GM23338 (cell line): ENCODE results near the gene PPA1. TPM values are rescaled to one million over a fixed set of nuclear protein-coding genes. Genes with fewer than 3 reads are reported as not detected.

ENCODE experiments used
- ATAC-seq: fragments of 200-7000 bp; cut with Tn5 transposase; 3 replicates; pipeline ENCODE4 v1.9.1; 2020
- DNase-seq: peaks from one replicate; pipeline ENCODE4 v3.0.0-alpha.2; 2015; ENCODE audit warnings: low spot score
- H2AFZ ChIP-seq: fragments of 200-600 bp; sonication (generic); 2 replicates; pipeline ENCODE4 v1.8.0; 2016; ENCODE audit warnings: antibody characterized with exemption, mild to moderate bottlenecking, moderate library complexity
- H3F3A ChIP-seq: fragments of 200-600 bp; sonication (generic); replicated peaks from 2 replicates; pipeline ENCODE4 v1.8.0; 2017; ENCODE audit warnings: antibody characterized with exemption, mixed run types, low read depth
- H3K27ac ChIP-seq: fragments of 200-600 bp; sonication (generic); 2 replicates; pipeline ENCODE4 v1.6.1; 2016; ENCODE audit warnings: low read depth
- H3K27me3 ChIP-seq: fragments of 200-600 bp; sonication (generic); 2 replicates; pipeline ENCODE4 v1.8.0; 2016; ENCODE audit warnings: mild to moderate bottlenecking, mixed run types, moderate library complexity; ENCODE audit not compliant: insufficient read depth
- H3K36me3 ChIP-seq: fragments of 200-600 bp; sonication (generic); 2 replicates; pipeline ENCODE4 v1.8.0; 2016; ENCODE audit warnings: mild to moderate bottlenecking; ENCODE audit not compliant: insufficient read depth
- H3K4me1 ChIP-seq: fragments of 200-600 bp; sonication (generic); 2 replicates; pipeline ENCODE4 v1.8.0; 2016; ENCODE audit warnings: mild to moderate bottlenecking, moderate library complexity; ENCODE audit not compliant: insufficient read depth
- H3K4me2 ChIP-seq: fragments of 200-600 bp; sonication (generic); 2 replicates; pipeline ENCODE4 v1.7.1; 2017; ENCODE audit warnings: mixed run types
- H3K4me3 ChIP-seq: fragments of 200-600 bp; sonication (generic); 2 replicates; pipeline ENCODE4 v1.6.1; 2016; ENCODE audit warnings: mixed run types
- H3K79me2 ChIP-seq: fragments of 200-600 bp; sonication (generic); replicated peaks from 2 replicates; pipeline ENCODE4 v1.8.0; 2017; ENCODE audit warnings: mild to moderate bottlenecking; ENCODE audit not compliant: insufficient read depth
- H3K9me2 ChIP-seq: fragments of 200-600 bp; sonication (generic); 2 replicates; pipeline ENCODE4 v1.8.0; 2017; ENCODE audit not compliant: insufficient read depth
- H4K20me1 ChIP-seq: fragments of 200-600 bp; sonication (generic); replicated peaks from 2 replicates; pipeline ENCODE4 v1.8.0; 2017; ENCODE audit warnings: mild to moderate bottlenecking; ENCODE audit not compliant: insufficient read depth
- H3K27ac Mint-ChIP-seq: 2 replicates; pipeline ENCODE4 v1.8.0; 2020; ENCODE audit warnings: inconsistent platforms, mild to moderate bottlenecking, moderate library complexity, mixed read lengths
- H3K27me3 Mint-ChIP-seq: 3 replicates; pipeline ENCODE4 v1.8.0; 2022; ENCODE audit warnings: low read depth, mild to moderate bottlenecking, moderate library complexity, mixed read lengths, inconsistent platforms; ENCODE audit not compliant: insufficient read depth, poor library complexity
- H3K36me3 Mint-ChIP-seq: 3 replicates; pipeline ENCODE4 v1.8.0; 2021; ENCODE audit warnings: low read depth, mild to moderate bottlenecking, inconsistent platforms, moderate library complexity, mixed read lengths
- H3K4me1 Mint-ChIP-seq: 3 replicates; pipeline ENCODE4 v1.8.0; 2020; ENCODE audit warnings: mild to moderate bottlenecking, inconsistent platforms, mixed read lengths
- H3K4me3 Mint-ChIP-seq: 3 replicates; pipeline ENCODE4 v1.8.0; 2021; ENCODE audit warnings: moderate library complexity, mild to moderate bottlenecking, inconsistent platforms, mixed read lengths
- H3K9me3 Mint-ChIP-seq: 3 replicates; pipeline ENCODE4 v1.8.0; 2020; ENCODE audit warnings: moderate library complexity, mild to moderate bottlenecking, inconsistent platforms, mixed read lengths
- CREB1 ChIP-seq: fragments of 250-450 bp; sonication (Bioruptor Pico); IDR thresholded peaks from 2 replicates; pipeline ENCODE4 v1.5.0; 2020; ENCODE audit warnings: low read depth, mild to moderate bottlenecking, moderate library complexity
- EZH2 ChIP-seq: fragments of 200-600 bp; sonication (generic); IDR thresholded peaks from one replicate; pipeline ENCODE4 v1.8.0; 2017; ENCODE audit warnings: antibody characterized with exemption, mild to moderate bottlenecking, low read depth; ENCODE audit not compliant: unreplicated experiment
- EZH2phosphoT487 ChIP-seq: fragments of 200-600 bp; sonication (generic); IDR thresholded peaks from one replicate; pipeline ENCODE4 v1.8.1; 2018; ENCODE audit warnings: antibody characterized with exemption; ENCODE audit not compliant: unreplicated experiment
- JUNB ChIP-seq: IDR thresholded peaks from one replicate; pipeline ENCODE4 v1.6.1; 2016; ENCODE audit warnings: antibody characterized with exemption; ENCODE audit not compliant: unreplicated experiment
- POLR2AphosphoS5 ChIP-seq: IDR thresholded peaks from 2 replicates; pipeline ENCODE4 v1.6.1; 2016; ENCODE audit warnings: antibody characterized with exemption, low read depth
- STAT1 ChIP-seq: IDR thresholded peaks from one replicate; pipeline ENCODE4 v1.6.1; 2016; ENCODE audit warnings: antibody characterized with exemption; ENCODE audit not compliant: unreplicated experiment
- ZNF114 ChIP-seq: fragments of 250-450 bp; sonication (Bioruptor Pico); IDR thresholded peaks from 2 replicates; pipeline ENCODE4 v1.5.0; 2020; ENCODE audit warnings: mild to moderate bottlenecking, moderate library complexity
- ZNF331 ChIP-seq: fragments of 250-450 bp; sonication (Bioruptor Pico); IDR thresholded peaks from 2 replicates; pipeline ENCODE4 v1.5.0; 2020; ENCODE audit warnings: low read depth, mild to moderate bottlenecking, moderate library complexity
- polyA plus RNA-seq: library from polyadenylated mRNA; unstranded; fragments of >200 nt; fragmentation: Nextera tagmentation; extraction: Ambion mirVana; gene quantifications from 2 replicates; pipeline ENCODE4 v1.2.1, GENCODE V29; 2016
- total RNA-seq: library from RNA; depleted of rRNA; stranded (reverse); fragments of >200 nt; shearing (Covaris generic); gene quantifications from 2 replicates; pipeline ENCODE4 v1.2.3, GENCODE V29; 2014
- TF ChIP-seq, protein P1 (sequence below), 2 experiments: fragments of 200-600 bp in 1 of 2; sonication (generic) in 1 of 2; conservative IDR thresholded peaks; 2 replicates each; pipeline versions ENCODE4 v1.5.1 to v1.6.1; 2016 to 2017; ENCODE audit warnings: antibody characterized with exemption in 2 of 2, low read depth in 2 of 2, mild to moderate bottlenecking in 2 of 2, moderate library complexity in 1 of 2
- TF ChIP-seq, protein P2 (sequence below): IDR thresholded peaks from 2 replicates; pipeline ENCODE4 v1.6.1; 2016; ENCODE audit warnings: antibody characterized with exemption
- TF ChIP-seq, protein P3 (sequence below): fragments of 250-450 bp; sonication (Bioruptor Pico); IDR thresholded peaks from 2 replicates; pipeline ENCODE4 v1.5.0; 2020; ENCODE audit warnings: mild to moderate bottlenecking, moderate library complexity

The PPA1 gene
- total and polyA plus RNA-seq, 2 experiments from 2014 or later = 135 to 228 TPM

DNA sequence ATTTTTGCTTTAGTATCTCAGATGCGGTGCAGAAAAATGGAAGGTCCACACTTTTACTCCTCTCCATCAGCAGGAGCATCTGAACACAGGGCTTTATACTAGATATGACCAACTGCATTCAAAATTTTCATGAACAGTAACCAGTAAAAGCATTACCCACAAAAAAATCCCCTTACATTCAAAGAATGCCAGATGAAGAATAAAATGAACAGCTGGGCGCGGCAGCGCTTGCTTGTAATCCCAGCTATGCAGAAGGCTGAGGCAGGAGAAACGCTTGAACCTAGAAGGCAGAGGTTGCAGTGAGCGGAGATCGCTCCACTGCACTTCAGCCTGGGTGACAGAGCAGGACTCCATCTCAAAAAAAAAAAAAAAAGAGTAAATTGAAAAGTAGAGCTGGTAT, 66.0 kb downstream of the PPA1 start (continued):
- TF ChIP-seq ZNF331 (CRISPR knock-in tag) = no peak
- no peak for TF ChIP-seq JUNB
- TF ChIP-seq, protein P1, sequence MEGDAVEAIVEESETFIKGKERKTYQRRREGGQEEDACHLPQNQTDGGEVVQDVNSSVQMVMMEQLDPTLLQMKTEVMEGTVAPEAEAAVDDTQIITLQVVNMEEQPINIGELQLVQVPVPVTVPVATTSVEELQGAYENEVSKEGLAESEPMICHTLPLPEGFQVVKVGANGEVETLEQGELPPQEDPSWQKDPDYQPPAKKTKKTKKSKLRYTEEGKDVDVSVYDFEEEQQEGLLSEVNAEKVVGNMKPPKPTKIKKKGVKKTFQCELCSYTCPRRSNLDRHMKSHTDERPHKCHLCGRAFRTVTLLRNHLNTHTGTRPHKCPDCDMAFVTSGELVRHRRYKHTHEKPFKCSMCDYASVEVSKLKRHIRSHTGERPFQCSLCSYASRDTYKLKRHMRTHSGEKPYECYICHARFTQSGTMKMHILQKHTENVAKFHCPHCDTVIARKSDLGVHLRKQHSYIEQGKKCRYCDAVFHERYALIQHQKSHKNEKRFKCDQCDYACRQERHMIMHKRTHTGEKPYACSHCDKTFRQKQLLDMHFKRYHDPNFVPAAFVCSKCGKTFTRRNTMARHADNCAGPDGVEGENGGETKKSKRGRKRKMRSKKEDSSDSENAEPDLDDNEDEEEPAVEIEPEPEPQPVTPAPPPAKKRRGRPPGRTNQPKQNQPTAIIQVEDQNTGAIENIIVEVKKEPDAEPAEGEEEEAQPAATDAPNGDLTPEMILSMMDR (conservative IDR thresholded peaks at IDR 0.05; ENCODE audit: low read depth in 2 of 2) = no peak
- TF ChIP-seq EZH2 = no peak
- TF ChIP-seq, protein P2, sequence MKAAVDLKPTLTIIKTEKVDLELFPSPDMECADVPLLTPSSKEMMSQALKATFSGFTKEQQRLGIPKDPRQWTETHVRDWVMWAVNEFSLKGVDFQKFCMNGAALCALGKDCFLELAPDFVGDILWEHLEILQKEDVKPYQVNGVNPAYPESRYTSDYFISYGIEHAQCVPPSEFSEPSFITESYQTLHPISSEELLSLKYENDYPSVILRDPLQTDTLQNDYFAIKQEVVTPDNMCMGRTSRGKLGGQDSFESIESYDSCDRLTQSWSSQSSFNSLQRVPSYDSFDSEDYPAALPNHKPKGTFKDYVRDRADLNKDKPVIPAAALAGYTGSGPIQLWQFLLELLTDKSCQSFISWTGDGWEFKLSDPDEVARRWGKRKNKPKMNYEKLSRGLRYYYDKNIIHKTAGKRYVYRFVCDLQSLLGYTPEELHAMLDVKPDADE = no peak
- no peak for TF ChIP-seq STAT1
- no peak for TF ChIP-seq EZH2phosphoT487
- TF ChIP-seq POLR2AphosphoS5 = no peak

DNA sequence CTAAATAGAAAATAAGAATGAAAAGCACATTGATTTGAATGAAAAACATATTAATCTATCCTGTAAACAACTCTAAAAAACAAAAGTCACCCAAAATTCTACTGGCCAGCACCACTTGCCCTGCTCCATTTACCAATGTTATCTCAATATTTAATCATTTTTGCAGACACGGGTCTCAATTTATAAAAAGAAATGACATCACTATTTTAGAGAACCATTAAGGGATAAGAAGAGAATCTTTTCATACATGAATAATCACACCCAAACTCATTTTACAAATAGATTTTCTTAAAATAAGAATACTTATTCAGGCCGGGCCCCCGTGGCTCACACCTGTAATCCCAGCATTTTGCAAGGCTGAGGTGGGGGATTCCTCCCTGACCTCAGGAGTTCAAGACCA, 66.8 kb downstream of the PPA1 start:
- no peaks in the 10 kb centered on the region for H3K27me3 ChIP-seq
- H3K4me2 ChIP-seq = no peak overlapping the region
- H3K27me3 Mint-ChIP-seq = peaks cover 5% of the 10 kb centered on the region
- no peak for DNase-seq
- peaks cover 86% of the 10 kb centered on the region for H3K79me2 ChIP-seq
- peaks cover 16% of the 10 kb centered on the region for H3K4me1 ChIP-seq
- H3K9me3 Mint-ChIP-seq = no peaks in the 10 kb centered on the region
- H3K36me3 Mint-ChIP-seq = peaks cover 10% of the 10 kb centered on the region
- no peak overlapping the region for H3K4me3 ChIP-seq
- no peaks in the 10 kb centered on the region for H3F3A ChIP-seq
- H3K4me3 Mint-ChIP-seq = no peak overlapping the region
- H3K9me2 ChIP-seq = no peaks in the 10 kb centered on the region
- H3K36me3 ChIP-seq = no peaks in the 10 kb centered on the region
- no peak overlapping the region for H3K27ac ChIP-seq
- no peak overlapping the region for H3K27ac Mint-ChIP-seq
- H3K4me1 Mint-ChIP-seq = peaks cover 24% of the 10 kb centered on the region; the same call in 2 of the 3 replicates
- H4K20me1 ChIP-seq = peaks cover 62% of the 10 kb centered on the region
- ATAC-seq = no peak
- TF ChIP-seq JUNB (no peak), CREB1 (no peak), ZNF114 (CRISPR knock-in tag) (no peak), POLR2AphosphoS5 (no peak)
- TF ChIP-seq, protein P2 = no peak
- TF ChIP-seq, protein P3, sequence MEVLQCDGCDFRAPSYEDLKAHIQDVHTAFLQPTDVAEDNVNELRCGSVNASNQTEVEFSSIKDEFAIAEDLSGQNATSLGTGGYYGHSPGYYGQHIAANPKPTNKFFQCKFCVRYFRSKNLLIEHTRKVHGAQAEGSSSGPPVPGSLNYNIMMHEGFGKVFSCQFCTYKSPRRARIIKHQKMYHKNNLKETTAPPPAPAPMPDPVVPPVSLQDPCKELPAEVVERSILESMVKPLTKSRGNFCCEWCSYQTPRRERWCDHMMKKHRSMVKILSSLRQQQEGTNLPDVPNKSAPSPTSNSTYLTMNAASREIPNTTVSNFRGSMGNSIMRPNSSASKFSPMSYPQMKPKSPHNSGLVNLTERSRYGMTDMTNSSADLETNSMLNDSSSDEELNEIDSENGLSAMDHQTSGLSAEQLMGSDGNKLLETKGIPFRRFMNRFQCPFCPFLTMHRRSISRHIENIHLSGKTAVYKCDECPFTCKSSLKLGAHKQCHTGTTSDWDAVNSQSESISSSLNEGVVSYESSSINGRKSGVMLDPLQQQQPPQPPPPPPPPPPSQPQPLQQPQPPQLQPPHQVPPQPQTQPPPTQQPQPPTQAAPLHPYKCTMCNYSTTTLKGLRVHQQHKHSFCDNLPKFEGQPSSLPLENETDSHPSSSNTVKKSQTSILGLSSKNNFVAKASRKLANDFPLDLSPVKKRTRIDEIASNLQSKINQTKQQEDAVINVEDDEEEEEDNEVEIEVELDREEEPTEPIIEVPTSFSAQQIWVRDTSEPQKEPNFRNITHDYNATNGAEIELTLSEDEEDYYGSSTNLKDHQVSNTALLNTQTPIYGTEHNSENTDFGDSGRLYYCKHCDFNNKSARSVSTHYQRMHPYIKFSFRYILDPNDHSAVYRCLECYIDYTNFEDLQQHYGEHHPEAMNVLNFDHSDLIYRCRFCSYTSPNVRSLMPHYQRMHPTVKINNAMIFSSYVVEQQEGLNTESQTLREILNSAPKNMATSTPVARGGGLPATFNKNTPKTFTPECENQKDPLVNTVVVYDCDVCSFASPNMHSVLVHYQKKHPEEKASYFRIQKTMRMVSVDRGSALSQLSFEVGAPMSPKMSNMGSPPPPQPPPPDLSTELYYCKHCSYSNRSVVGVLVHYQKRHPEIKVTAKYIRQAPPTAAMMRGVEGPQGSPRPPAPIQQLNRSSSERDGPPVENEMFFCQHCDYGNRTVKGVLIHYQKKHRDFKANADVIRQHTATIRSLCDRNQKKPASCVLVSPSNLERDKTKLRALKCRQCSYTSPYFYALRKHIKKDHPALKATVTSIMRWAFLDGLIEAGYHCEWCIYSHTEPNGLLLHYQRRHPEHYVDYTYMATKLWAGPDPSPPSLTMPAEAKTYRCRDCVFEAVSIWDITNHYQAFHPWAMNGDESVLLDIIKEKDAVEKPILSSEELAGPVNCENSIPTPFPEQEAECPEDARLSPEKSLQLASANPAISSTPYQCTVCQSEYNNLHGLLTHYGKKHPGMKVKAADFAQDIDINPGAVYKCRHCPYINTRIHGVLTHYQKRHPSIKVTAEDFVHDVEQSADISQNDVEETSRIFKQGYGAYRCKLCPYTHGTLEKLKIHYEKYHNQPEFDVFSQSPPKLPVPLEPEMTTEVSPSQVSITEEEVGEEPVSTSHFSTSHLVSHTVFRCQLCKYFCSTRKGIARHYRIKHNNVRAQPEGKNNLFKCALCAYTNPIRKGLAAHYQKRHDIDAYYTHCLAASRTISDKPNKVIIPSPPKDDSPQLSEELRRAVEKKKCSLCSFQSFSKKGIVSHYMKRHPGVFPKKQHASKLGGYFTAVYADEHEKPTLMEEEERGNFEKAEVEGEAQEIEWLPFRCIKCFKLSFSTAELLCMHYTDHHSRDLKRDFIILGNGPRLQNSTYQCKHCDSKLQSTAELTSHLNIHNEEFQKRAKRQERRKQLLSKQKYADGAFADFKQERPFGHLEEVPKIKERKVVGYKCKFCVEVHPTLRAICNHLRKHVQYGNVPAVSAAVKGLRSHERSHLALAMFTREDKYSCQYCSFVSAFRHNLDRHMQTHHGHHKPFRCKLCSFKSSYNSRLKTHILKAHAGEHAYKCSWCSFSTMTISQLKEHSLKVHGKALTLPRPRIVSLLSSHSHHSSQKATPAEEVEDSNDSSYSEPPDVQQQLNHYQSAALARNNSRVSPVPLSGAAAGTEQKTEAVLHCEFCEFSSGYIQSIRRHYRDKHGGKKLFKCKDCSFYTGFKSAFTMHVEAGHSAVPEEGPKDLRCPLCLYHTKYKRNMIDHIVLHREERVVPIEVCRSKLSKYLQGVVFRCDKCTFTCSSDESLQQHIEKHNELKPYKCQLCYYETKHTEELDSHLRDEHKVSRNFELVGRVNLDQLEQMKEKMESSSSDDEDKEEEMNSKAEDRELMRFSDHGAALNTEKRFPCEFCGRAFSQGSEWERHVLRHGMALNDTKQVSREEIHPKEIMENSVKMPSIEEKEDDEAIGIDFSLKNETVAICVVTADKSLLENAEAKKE = no peak
- TF ChIP-seq, protein P1 (conservative IDR thresholded peaks at IDR 0.05; ENCODE audit: low read depth in 2 of 2) = no peak
- H2AFZ ChIP-seq = no peak overlapping the region
